ENCODE measurements around the gene CYTH1. TPM values are rescaled to one million over a fixed set of nuclear protein-coding genes. Genes with fewer than 3 reads are reported as not detected.

Gene CYTH1
- total and polyA plus RNA-seq, 10 of the 15 experiments (the other 5 are each of a cell fraction or from before 2014, with no cell fraction given), result 6.6 to 188 (median 145) TPM

- SMC1A ChIA-PET (ENCODE audit: uncharacterized antibody, unreplicated experiment), result no interaction called here
- no peak for FAIRE-seq
- POLR2A ChIA-PET, result no interaction called here
Measured at GRCh38 chr17:78828470-78829185, 46.6 kb upstream of the CYTH1 start.

More at GRCh38 chr17:78828470-78829185, 46.6 kb upstream of the CYTH1 start:
- TF ChIP-seq CTCF (IDR thresholded peaks at IDR 0.05 in 2 of 3, conservative IDR thresholded peaks at IDR 0.05 in 1 of 3; ENCODE audit: control insufficient read depth in 2 of 3, extremely low read depth in 1 of 3, insufficient read depth in 1 of 3, low read depth in 3 of 3, low read length in 3 of 3) (peak in 2 of 3 experiments; percentile 7 to 24; a peak in 3 of 6 replicates), ZBTB40 (IDR thresholded peaks at IDR 0.05; ENCODE audit: borderline replicate concordance) (no peak), POLR2AphosphoS5 (IDR thresholded peaks at IDR 0.05; ENCODE audit: low read length) (0 out of 2 replicates have a peak, but pooled peaks have one; percentile 10)
- ChIA-PET RAD21 (ENCODE audit: unreplicated experiment) (no interaction called here), CTCF (interaction anchor here (1.3 kb wide), 1 partner anchor 107 kb away, joined by 3 read pairs; no protein-coding TSS in a partner anchor)
- peak; percentile 30; the same call in 1 of the 3 replicates for ATAC-seq
- no peaks in the 10 kb centered on the region for H3K4me1 ChIP-seq (ENCODE audit: control insufficient read depth, insufficient read depth, low read length)
- no peaks in the 10 kb centered on the region for H3K9me3 ChIP-seq (replicated peaks; ENCODE audit: control insufficient read depth, insufficient read depth, low read length)
- H3K4me2 ChIP-seq (ENCODE audit: control insufficient read depth, insufficient read depth), result no peak overlapping the region
- H2AFZ ChIP-seq (ENCODE audit: control insufficient read depth, low read depth, low read length), result no peak overlapping the region
- no peak overlapping the region for H3K9ac ChIP-seq (ENCODE audit: control insufficient read depth, insufficient read depth, low read length)
- no TSS peak for BruUV-seq (replicated peaks)
- intact Hi-C loops (cut with micrococcal nuclease; ENCODE audit: unreplicated experiment) (no loop called here), in situ Hi-C loops (cut with MboI) (no loop called here)
- 99% methylated on average over 14 of the region's 14 CpGs for WGBS (ENCODE audit: insufficient coverage, insufficient replicate concordance, low lambda C conversion rate, missing lambda C conversion rate)
- peaks cover 22 to 54% of the 10 kb centered on the region in 2 experiments for H3K36me3 ChIP-seq (ENCODE audit: control insufficient read depth in 2 of 2, insufficient read depth in 2 of 2, low read length in 1 of 2)
- H3K4me3 ChIP-seq, result no peak overlapping the region
- no peak overlapping the region for H3K27ac ChIP-seq (ENCODE audit: control insufficient read depth, insufficient read depth)
- no peaks in the 10 kb centered on the region for H3K27me3 ChIP-seq (replicated peaks in 1 of 2; ENCODE audit: control insufficient read depth in 2 of 2, insufficient read depth in 2 of 2, low read length in 1 of 2)
- no peak for DNase-seq (ENCODE audit: low read depth, low spot score)
- H4K20me1 ChIP-seq (ENCODE audit: control insufficient read depth, insufficient read depth), result no peaks in the 10 kb centered on the region; the same call in 1 of the 2 replicates
- H3K79me2 ChIP-seq (ENCODE audit: control insufficient read depth, insufficient read depth, low read length), result no peaks in the 10 kb centered on the region; the same call in none of the 2 replicates

Data from GM12878 (cell line).